Adrenal gland (tissue), 12 donors: ENCODE results near the gene CYBC1. TPM values are rescaled to one million over a fixed set of nuclear protein-coding genes. Genes with fewer than 3 reads are reported as not detected.

Source experiments
- DNase-seq, 7 donors: peaks; one replicate each; pipeline ENCODE4 v3.0.0-alpha.2; 2019 to 2020
- H3K27ac ChIP-seq, 5 donors: fragments of 200-600 bp; sonication (generic) in 4 of 5; 1 replicate in 3 of 5; 2 replicates in 2 of 5; pipeline versions ENCODE4 v1.5.1 to v1.8.0; 2016 to 2020; ENCODE audit warnings: mild to moderate bottlenecking in 1 of 5
- H3K27me3 ChIP-seq: fragments of 200-600 bp; 2 replicates; pipeline ENCODE4 v1.8.0; 2021
- H3K36me3 ChIP-seq, 2 donors: fragments of 200-600 bp; replicated peaks in 1 of 2; 1 replicate in 1 of 2; 2 replicates in 1 of 2; pipeline versions ENCODE4 v1.5.1 to v1.8.0; 2018 to 2022
- H3K4me1 ChIP-seq, 2 donors: fragments of 200-600 bp; replicated peaks in 1 of 2; 1 replicate in 1 of 2; 2 replicates in 1 of 2; pipeline versions ENCODE4 v1.5.1 to v1.8.0; 2018 to 2021
- H3K4me3 ChIP-seq, 4 donors: fragments of 200-600 bp; sonication (generic) in 3 of 4; one replicate each; pipeline ENCODE4 v1.5.1; 2016 to 2018
- H3K9me3 ChIP-seq, 3 donors: fragments of 200-600 bp; sonication (generic) in 1 of 3; replicated peaks in 1 of 3; 1 replicate in 2 of 3; 2 replicates in 1 of 3; pipeline versions ENCODE4 v1.5.1 to v1.8.0; 2016 to 2021
- POLR2A ChIP-seq, 2 donors: fragments of 450-650 bp; IDR thresholded peaks; one replicate each; pipeline ENCODE4 v1.6.1; 2017; ENCODE audit warnings: antibody characterized with exemption in 2 of 2, mild to moderate bottlenecking in 2 of 2, moderate library complexity in 1 of 2
- WGBS, 4 donors: extraction: QIAGEN DNeasy Blood & Tissue Kit in 2 of 4; methylation state at CpG; one replicate each; pipeline versions ENCODE4 v1.1.5 to v1.1.7; 2013 to 2017; 5-methylcytosine and 5-hydroxymethylcytosine counted together
- intact Hi-C, 2 donors: fragments of 100-400 bp; cut with DNase I; formaldehyde crosslinking; loops; one replicate each; pipeline versions ENCODE4 v1.14.1 to v1.15.0; 2022 to 2023
- polyA plus RNA-seq, 3 donors: library from polyadenylated mRNA; stranded (reverse); fragments of 200-250 nt in 2 of 3; fragments of 350-450 nt in 1 of 3; fragmentation: Illumina TruSeq in 1 of 3; extraction: RNeasy Lipid Tissue Mini Kit (QIAGEN cat#74804) in 1 of 3; gene quantifications; one replicate each; pipeline ENCODE4 v1.2.3, GENCODE V29; 2013 to 2014
- total RNA-seq, 9 donors: library from RNA; depleted of rRNA in 4 of 9; stranded (reverse); fragments of >200 nt in 4 of 9; fragments of 120-200 nt in 1 of 9; fragmentation: NEBNext Ultra II Directional in 1 of 9; extraction: Animal tissue kit (Norgen Biotek cat#: 25700) in 1 of 9; gene quantifications; one replicate each; pipeline versions ENCODE4 v1.1.0 to v1.2.4, GENCODE V29; 2013 to 2023
- TF ChIP-seq, protein P1 (sequence below), 6 experiments: fragments of 450-650 bp in 4 of 6; fragments of 200-600 bp in 2 of 6; sonication (generic) in 1 of 6; IDR thresholded peaks; 1 replicate in 5 of 6; 2 replicates in 1 of 6; pipeline versions ENCODE4 v1.5.1 to v1.8.0; 2016 to 2021; ENCODE audit warnings: antibody characterized with exemption in 6 of 6, mild to moderate bottlenecking in 2 of 6, moderate library complexity in 1 of 6
- donor health status: healthy with polysubstance abuse.
- donor health status: Bipolar disorder and iron deficiency.
- donor health status: DM: yes; HTN: yes; CAD: no.
- donor health status: DM: no; HTN: no; CAD: no.
- donor health status: DM: no; HTN: no; CAD: no.
- donor health status: DM: yes; HTN: yes; CAD: no.

Gene CYBC1
- total and polyA plus RNA-seq, 12 donors = 34.6 to 160 (median 69.9) TPM

GRCh38 chr17:82439194-82439828, 11.2 kb downstream of the CYBC1 start:
- H3K9me3 ChIP-seq = no peaks in the 10 kb centered on the region
- TF ChIP-seq, protein P1, sequence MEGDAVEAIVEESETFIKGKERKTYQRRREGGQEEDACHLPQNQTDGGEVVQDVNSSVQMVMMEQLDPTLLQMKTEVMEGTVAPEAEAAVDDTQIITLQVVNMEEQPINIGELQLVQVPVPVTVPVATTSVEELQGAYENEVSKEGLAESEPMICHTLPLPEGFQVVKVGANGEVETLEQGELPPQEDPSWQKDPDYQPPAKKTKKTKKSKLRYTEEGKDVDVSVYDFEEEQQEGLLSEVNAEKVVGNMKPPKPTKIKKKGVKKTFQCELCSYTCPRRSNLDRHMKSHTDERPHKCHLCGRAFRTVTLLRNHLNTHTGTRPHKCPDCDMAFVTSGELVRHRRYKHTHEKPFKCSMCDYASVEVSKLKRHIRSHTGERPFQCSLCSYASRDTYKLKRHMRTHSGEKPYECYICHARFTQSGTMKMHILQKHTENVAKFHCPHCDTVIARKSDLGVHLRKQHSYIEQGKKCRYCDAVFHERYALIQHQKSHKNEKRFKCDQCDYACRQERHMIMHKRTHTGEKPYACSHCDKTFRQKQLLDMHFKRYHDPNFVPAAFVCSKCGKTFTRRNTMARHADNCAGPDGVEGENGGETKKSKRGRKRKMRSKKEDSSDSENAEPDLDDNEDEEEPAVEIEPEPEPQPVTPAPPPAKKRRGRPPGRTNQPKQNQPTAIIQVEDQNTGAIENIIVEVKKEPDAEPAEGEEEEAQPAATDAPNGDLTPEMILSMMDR (IDR thresholded peaks at IDR 0.05) = no peak
- TF ChIP-seq POLR2A (IDR thresholded peaks at IDR 0.05) = no peak
- WGBS, 4 donors = 77 to 93% (median 86%) methylated on average over 4 to 29 of the region's 29 CpGs
- no peak for DNase-seq
- H3K4me1 ChIP-seq = peaks cover 9 to 11% of the 10 kb centered on the region in 2 donors
- H3K36me3 ChIP-seq = peaks cover 0 to 26% of the 10 kb centered on the region in 2 donors
- intact Hi-C loops = no loop called here
- H3K27me3 ChIP-seq = no peaks in the 10 kb centered on the region
- H3K4me3 ChIP-seq = no peak overlapping the region
- no peak overlapping the region for H3K27ac ChIP-seq

DNA sequence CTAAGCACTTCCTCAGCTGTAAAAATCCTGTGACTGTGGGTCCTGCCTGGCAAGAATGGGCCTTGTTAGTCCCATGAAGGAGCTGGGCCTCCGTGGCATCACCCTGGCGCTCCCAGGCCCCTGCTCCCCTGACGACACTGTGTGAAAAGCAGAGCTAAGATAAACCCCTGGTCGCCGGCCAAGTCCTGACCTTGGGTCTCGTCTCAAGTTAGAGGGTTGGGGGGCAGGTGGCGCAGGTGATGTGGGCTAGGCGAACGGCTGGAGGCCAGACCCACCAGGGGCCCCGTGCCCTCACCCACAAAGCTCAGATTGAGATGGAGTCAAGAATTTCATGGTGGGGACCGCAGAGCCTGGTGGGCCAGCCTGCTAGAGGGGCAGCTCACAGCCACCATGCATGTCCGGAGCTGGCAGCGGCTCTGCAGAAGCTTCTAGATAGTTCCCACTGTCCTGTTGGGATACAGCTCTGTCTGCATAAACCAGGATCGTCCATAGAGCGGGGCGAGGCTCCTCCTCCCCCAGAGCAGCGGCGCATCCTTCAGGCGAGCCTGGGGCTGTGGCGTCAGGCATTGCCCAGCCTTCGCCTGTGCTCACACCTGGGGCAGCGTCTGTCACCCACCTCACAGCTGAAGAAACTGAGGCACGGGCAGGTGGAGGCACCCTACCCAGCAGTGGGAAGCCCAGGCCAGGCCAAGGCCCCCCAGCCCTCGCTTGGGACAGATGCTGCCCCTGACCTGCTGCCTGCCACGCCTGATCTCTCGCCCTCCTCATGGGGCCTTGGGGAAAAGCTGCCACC, 12.0 kb downstream of the CYBC1 start:
- Histone ChIP-seq H3K9me3 (no peaks in the 10 kb centered on the region), H3K4me3 (no peak overlapping the region), H3K27ac (no peak overlapping the region), H3K36me3 (peaks cover 0 to 28% of the 10 kb centered on the region in 2 donors), H3K4me1 (peaks cover 5 to 6% of the 10 kb centered on the region in 2 donors), H3K27me3 (no peaks in the 10 kb centered on the region)
- TF ChIP-seq POLR2A (IDR thresholded peaks at IDR 0.05) = no peak
- TF ChIP-seq, protein P1 (IDR thresholded peaks at IDR 0.05) = no peak
- intact Hi-C loops = no loop called here
- peak in 1 of 7 donors; percentile 52 for DNase-seq
- WGBS, 4 donors = 79 to 86% (median 80%) methylated on average over 11 to 26 of the region's 26 CpGs

GRCh38 chr17:82437325-82437668, 13.3 kb downstream of the CYBC1 start:
- no peak overlapping the region for H3K27ac ChIP-seq
- H3K9me3 ChIP-seq = no peaks in the 10 kb centered on the region
- 77 to 91% (median 86%) methylated on average over 8 to 18 of the region's 18 CpGs for WGBS, 4 donors
- intact Hi-C loops = no loop called here
- TF ChIP-seq, protein P1 (IDR thresholded peaks at IDR 0.05) = no peak
- TF ChIP-seq POLR2A (IDR thresholded peaks at IDR 0.05) = no peak
- DNase-seq = no peak
- no peaks in the 10 kb centered on the region for H3K4me1 ChIP-seq
- H3K4me3 ChIP-seq = no peak overlapping the region
- H3K36me3 ChIP-seq = peaks cover 0 to 20% of the 10 kb centered on the region in 2 donors
- H3K27me3 ChIP-seq = no peaks in the 10 kb centered on the region

DNA sequence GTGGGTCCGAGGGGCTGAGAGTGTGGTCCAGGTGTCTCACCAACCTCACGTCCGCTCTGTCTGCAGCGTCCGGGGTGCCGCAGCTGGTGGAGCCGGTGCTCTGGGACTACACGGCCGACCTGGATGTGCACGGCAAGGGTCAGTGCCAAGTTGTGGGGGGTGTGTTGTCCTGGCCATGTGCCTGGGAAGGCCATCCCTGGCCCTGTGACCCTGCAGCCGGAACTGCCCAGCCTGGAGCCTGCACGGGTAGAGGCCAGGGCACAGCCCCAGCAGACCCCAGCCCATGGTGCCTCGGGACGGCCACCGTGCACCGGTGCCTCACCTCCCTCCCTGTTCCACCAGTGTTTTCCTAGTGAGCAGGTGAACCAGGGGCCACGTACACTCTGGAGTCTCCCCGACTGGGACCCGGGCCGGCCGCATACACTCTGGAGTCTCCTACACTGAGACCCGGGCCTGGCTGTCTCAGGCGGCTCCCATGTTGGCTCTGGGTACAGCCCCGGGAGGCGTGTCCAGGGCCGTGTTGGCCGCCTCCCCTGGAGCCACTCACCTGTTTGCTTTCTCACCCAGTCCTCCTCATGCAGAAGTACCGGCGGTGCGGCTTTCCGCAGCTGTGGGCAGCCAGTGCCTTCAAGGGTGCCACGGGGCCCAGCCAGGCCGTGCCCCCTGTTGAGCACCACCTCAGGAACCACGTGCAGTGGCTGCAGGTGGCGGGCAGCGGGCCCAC, 13.8 kb downstream of the CYBC1 start:
- Histone ChIP-seq H3K9me3 (no peaks in the 10 kb centered on the region), H3K36me3 (peaks cover 0 to 15% of the 10 kb centered on the region in 2 donors), H3K27me3 (no peaks in the 10 kb centered on the region), H3K27ac (no peak overlapping the region), H3K4me1 (no peaks in the 10 kb centered on the region), H3K4me3 (no peak overlapping the region)
- TF ChIP-seq, protein P1 (IDR thresholded peaks at IDR 0.05) = no peak
- no peak for TF ChIP-seq POLR2A (IDR thresholded peaks at IDR 0.05)
- peak in 1 of 7 donors; percentile 52 for DNase-seq
- intact Hi-C loops = no loop called here
- WGBS, 4 donors = 85 to 100% (median 92%) methylated on average over 3 to 36 of the region's 36 CpGs
